Measurements from ENCODE around the gene CHI3L1.

Gene CHI3L1

GRCh38 chr1:203129501-203130231 lies 56.8 kb downstream of the CHI3L1 start:
- DNase-seq = no peak
